ENCODE measurements around the gene SUN1.

The SUN1 gene

DNA sequence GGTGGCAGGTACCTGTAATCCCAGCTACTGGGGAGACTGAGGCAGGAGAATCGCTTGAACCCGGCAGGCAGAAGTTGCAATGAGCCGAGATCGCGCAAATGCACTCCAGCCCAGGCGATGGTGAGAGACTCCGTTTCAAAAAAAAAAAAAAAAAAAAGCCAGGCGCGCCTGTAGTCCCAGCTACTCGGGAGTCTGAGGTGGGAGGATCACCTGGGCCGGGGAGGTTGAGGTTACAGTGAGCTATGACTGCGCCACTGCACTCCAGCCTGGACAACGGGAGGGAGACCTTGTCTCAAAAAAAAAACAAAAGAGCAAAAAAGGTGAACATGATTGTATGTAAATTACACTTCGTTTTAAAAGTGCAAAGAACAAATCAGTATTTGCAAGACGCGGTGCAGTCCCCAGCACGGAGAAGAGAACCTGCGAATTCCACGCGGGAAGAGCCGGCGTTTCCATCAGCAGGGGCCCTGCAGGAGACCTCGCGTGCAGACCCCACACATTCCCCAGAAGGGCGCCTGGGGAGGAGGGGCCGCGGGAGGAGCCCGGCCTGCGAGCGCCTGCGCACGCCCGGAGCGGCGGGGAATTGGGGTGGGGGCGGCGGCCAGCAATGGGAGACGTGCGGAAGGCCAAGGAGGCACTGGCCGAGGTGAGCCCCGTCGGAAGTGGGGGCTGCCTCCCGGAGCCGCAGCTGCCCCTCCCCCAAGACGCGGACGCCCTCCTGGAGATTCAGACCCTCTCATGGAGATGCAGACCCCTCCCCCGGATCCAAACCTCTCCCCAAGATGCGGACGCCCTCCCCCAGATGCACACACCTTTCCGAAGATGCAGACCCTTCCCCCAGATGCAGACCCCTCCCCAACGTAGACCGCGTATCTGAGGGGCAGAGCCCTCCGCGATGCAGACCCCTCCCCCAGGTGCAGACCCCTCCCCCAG is 16.7 kb upstream of the SUN1 start (continued):
- no peak for TF ChIP-seq SALL2 (tag by site-specific recombination; IDR thresholded peaks at IDR 0.05; ENCODE audit: borderline replicate concordance)
- TF ChIP-seq ZNF529 (tag by site-specific recombination; IDR thresholded peaks at IDR 0.05; ENCODE audit: insufficient replicate concordance), result no peak
- TF ChIP-seq SCRT2 (tag by site-specific recombination; IDR thresholded peaks at IDR 0.05), result no peak
- TF ChIP-seq PBX3 (CRISPR knock-in tag; IDR thresholded peaks at IDR 0.05), result no peak
- TF ChIP-seq ZNF416 (tag by site-specific recombination; IDR thresholded peaks at IDR 0.05), result no peak
- peak; percentile 78 for TF ChIP-seq SP3 (tag by site-specific recombination; IDR thresholded peaks at IDR 0.05)
- TF ChIP-seq IKZF3 (tag by site-specific recombination; IDR thresholded peaks at IDR 0.05), result peak; percentile 51; the same call in 1 of the 2 replicates
- no peak for TF ChIP-seq ZNF747 (tag by site-specific recombination; IDR thresholded peaks at IDR 0.05)
- TF ChIP-seq, protein P1, sequence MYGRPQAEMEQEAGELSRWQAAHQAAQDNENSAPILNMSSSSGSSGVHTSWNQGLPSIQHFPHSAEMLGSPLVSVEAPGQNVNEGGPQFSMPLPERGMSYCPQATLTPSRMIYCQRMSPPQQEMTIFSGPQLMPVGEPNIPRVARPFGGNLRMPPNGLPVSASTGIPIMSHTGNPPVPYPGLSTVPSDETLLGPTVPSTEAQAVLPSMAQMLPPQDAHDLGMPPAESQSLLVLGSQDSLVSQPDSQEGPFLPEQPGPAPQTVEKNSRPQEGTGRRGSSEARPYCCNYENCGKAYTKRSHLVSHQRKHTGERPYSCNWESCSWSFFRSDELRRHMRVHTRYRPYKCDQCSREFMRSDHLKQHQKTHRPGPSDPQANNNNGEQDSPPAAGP (tag by site-specific recombination; IDR thresholded peaks at IDR 0.05), result no peak
- TF ChIP-seq ZNF341 (tag by site-specific recombination; IDR thresholded peaks at IDR 0.05; ENCODE audit: low read depth), result peak; percentile 31; the same call in 1 of the 2 replicates
- TF ChIP-seq ZNF335 (tag by site-specific recombination; conservative IDR thresholded peaks at IDR 0.05), result no peak
- 0 out of 2 replicates have a peak, but pooled peaks have one; percentile 18 for TF ChIP-seq KLF16 (tag by site-specific recombination; IDR thresholded peaks at IDR 0.05)
- no peak for TF ChIP-seq KLF7 (tag by site-specific recombination; IDR thresholded peaks at IDR 0.05; ENCODE audit: borderline replicate concordance)
- TF ChIP-seq PRDM1 (tag by site-specific recombination; IDR thresholded peaks at IDR 0.05), result no peak
- TF ChIP-seq ZNF704 (tag by site-specific recombination; IDR thresholded peaks at IDR 0.05), result no peak
- no peak for TF ChIP-seq ZBTB17 (tag by site-specific recombination; IDR thresholded peaks at IDR 0.05)
- no peak for TF ChIP-seq ZBTB6 (tag by site-specific recombination; IDR thresholded peaks at IDR 0.05)
- TF ChIP-seq KLF1 (tag by site-specific recombination; IDR thresholded peaks at IDR 0.05), result 0 out of 2 replicates have a peak, but pooled peaks have one; percentile 27
- TF ChIP-seq ZNF239 (tag by site-specific recombination; IDR thresholded peaks at IDR 0.05), result no peak
- TF ChIP-seq, protein P2, sequence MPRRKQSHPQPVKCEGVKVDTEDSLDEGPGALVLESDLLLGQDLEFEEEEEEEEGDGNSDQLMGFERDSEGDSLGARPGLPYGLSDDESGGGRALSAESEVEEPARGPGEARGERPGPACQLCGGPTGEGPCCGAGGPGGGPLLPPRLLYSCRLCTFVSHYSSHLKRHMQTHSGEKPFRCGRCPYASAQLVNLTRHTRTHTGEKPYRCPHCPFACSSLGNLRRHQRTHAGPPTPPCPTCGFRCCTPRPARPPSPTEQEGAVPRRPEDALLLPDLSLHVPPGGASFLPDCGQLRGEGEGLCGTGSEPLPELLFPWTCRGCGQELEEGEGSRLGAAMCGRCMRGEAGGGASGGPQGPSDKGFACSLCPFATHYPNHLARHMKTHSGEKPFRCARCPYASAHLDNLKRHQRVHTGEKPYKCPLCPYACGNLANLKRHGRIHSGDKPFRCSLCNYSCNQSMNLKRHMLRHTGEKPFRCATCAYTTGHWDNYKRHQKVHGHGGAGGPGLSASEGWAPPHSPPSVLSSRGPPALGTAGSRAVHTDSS (tag by site-specific recombination; IDR thresholded peaks at IDR 0.05), result no peak
- TF ChIP-seq ZNF223 (tag by site-specific recombination; IDR thresholded peaks at IDR 0.05), result no peak
- TF ChIP-seq ZNF214 (tag by site-specific recombination; IDR thresholded peaks at IDR 0.05; ENCODE audit: borderline replicate concordance), result no peak
- TF ChIP-seq ZNF501 (tag by site-specific recombination; IDR thresholded peaks at IDR 0.05), result no peak
- no peak for TF ChIP-seq ZFP3 (tag by site-specific recombination; IDR thresholded peaks at IDR 0.05; ENCODE audit: low read depth)
- TF ChIP-seq, protein P3, sequence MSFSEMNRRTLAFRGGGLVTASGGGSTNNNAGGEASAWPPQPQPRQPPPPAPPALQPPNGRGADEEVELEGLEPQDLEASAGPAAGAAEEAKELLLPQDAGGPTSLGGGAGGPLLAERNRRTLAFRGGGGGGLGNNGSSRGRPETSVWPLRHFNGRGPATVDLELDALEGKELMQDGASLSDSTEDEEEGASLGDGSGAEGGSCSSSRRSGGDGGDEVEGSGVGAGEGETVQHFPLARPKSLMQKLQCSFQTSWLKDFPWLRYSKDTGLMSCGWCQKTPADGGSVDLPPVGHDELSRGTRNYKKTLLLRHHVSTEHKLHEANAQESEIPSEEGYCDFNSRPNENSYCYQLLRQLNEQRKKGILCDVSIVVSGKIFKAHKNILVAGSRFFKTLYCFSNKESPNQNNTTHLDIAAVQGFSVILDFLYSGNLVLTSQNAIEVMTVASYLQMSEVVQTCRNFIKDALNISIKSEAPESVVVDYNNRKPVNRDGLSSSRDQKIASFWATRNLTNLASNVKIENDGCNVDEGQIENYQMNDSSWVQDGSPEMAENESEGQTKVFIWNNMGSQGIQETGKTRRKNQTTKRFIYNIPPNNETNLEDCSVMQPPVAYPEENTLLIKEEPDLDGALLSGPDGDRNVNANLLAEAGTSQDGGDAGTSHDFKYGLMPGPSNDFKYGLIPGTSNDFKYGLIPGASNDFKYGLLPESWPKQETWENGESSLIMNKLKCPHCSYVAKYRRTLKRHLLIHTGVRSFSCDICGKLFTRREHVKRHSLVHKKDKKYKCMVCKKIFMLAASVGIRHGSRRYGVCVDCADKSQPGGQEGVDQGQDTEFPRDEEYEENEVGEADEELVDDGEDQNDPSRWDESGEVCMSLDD (tag by site-specific recombination; IDR thresholded peaks at IDR 0.05), result no peak
- no peak for TF ChIP-seq ZNF561 (tag by site-specific recombination; IDR thresholded peaks at IDR 0.05; ENCODE audit: borderline replicate concordance)
- no peak for TF ChIP-seq ZNF169 (tag by site-specific recombination; IDR thresholded peaks at IDR 0.05)
- no peak for TF ChIP-seq ZNF555 (tag by site-specific recombination; conservative IDR thresholded peaks at IDR 0.05)
- TF ChIP-seq ZNF18 (tag by site-specific recombination; IDR thresholded peaks at IDR 0.05), result no peak

Measured in HEK293 (cell line).